K562 (cell line): ENCODE results near the gene SCN5A.

ENCODE experiments used
- ELF1 ChIP-seq: fragments of 200-800 bp; sonication (Bioruptor generic); IDR thresholded peaks from 2 replicates; pipeline ENCODE4 v1.6.1; 2016; ENCODE audit warnings: missing genetic modification characterization, missing compliant biosample characterization
- HCFC1 ChIP-seq: IDR thresholded peaks from 2 replicates; pipeline ENCODE4 v1.6.1; 2012; ENCODE audit warnings: low read depth, low read length, improper control_type of control experiment
- MTA2 ChIP-seq: fragments of 450-650 bp; IDR thresholded peaks from 2 replicates; pipeline ENCODE4 v1.6.1; 2016; ENCODE audit warnings: low read depth
- ZBTB43 ChIP-seq: sonication (generic); formaldehyde crosslinking; IDR thresholded peaks from 2 replicates; pipeline ENCODE4 v1.8.0; 2023; ENCODE audit warnings: mild to moderate bottlenecking, missing genetic modification reagents
- ZNF274 ChIP-seq: IDR thresholded peaks from 2 replicates; pipeline ENCODE4 v1.6.1; 2011; ENCODE audit warnings: low read depth, mild to moderate bottlenecking, low read length, moderate library complexity, borderline replicate concordance
- ZNF785 ChIP-seq: fragments of 250-450 bp; sonication (Bioruptor Pico); IDR thresholded peaks from 2 replicates; pipeline ENCODE4 v1.4.0; 2020; ENCODE audit warnings: mild to moderate bottlenecking
- TF ChIP-seq, protein P1 (sequence below): fragments of 450-650 bp; formaldehyde crosslinking; IDR thresholded peaks from 2 replicates; pipeline ENCODE4 v1.4.0; 2020; ENCODE audit warnings: mild to moderate bottlenecking
- TF ChIP-seq, protein P2 (sequence below), 2 experiments: fragments of 450-650 bp; IDR thresholded peaks; 2 replicates each; pipeline ENCODE4 v1.6.1; 2016; ENCODE audit warnings: mild to moderate bottlenecking in 2 of 2, borderline replicate concordance in 1 of 2, low read depth in 1 of 2, moderate library complexity in 1 of 2

- TF ChIP-seq ZBTB43 (CRISPR knock-in tag) (no peak), ZNF785 (CRISPR knock-in tag) (no peak), ELF1 (tag) (no peak), MTA2 (no peak), ZNF274 (no peak), HCFC1 (no peak)
- TF ChIP-seq, protein P1, sequence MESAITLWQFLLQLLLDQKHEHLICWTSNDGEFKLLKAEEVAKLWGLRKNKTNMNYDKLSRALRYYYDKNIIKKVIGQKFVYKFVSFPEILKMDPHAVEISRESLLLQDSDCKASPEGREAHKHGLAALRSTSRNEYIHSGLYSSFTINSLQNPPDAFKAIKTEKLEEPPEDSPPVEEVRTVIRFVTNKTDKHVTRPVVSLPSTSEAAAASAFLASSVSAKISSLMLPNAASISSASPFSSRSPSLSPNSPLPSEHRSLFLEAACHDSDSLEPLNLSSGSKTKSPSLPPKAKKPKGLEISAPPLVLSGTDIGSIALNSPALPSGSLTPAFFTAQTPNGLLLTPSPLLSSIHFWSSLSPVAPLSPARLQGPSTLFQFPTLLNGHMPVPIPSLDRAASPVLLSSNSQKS = no peak
- TF ChIP-seq, protein P2, sequence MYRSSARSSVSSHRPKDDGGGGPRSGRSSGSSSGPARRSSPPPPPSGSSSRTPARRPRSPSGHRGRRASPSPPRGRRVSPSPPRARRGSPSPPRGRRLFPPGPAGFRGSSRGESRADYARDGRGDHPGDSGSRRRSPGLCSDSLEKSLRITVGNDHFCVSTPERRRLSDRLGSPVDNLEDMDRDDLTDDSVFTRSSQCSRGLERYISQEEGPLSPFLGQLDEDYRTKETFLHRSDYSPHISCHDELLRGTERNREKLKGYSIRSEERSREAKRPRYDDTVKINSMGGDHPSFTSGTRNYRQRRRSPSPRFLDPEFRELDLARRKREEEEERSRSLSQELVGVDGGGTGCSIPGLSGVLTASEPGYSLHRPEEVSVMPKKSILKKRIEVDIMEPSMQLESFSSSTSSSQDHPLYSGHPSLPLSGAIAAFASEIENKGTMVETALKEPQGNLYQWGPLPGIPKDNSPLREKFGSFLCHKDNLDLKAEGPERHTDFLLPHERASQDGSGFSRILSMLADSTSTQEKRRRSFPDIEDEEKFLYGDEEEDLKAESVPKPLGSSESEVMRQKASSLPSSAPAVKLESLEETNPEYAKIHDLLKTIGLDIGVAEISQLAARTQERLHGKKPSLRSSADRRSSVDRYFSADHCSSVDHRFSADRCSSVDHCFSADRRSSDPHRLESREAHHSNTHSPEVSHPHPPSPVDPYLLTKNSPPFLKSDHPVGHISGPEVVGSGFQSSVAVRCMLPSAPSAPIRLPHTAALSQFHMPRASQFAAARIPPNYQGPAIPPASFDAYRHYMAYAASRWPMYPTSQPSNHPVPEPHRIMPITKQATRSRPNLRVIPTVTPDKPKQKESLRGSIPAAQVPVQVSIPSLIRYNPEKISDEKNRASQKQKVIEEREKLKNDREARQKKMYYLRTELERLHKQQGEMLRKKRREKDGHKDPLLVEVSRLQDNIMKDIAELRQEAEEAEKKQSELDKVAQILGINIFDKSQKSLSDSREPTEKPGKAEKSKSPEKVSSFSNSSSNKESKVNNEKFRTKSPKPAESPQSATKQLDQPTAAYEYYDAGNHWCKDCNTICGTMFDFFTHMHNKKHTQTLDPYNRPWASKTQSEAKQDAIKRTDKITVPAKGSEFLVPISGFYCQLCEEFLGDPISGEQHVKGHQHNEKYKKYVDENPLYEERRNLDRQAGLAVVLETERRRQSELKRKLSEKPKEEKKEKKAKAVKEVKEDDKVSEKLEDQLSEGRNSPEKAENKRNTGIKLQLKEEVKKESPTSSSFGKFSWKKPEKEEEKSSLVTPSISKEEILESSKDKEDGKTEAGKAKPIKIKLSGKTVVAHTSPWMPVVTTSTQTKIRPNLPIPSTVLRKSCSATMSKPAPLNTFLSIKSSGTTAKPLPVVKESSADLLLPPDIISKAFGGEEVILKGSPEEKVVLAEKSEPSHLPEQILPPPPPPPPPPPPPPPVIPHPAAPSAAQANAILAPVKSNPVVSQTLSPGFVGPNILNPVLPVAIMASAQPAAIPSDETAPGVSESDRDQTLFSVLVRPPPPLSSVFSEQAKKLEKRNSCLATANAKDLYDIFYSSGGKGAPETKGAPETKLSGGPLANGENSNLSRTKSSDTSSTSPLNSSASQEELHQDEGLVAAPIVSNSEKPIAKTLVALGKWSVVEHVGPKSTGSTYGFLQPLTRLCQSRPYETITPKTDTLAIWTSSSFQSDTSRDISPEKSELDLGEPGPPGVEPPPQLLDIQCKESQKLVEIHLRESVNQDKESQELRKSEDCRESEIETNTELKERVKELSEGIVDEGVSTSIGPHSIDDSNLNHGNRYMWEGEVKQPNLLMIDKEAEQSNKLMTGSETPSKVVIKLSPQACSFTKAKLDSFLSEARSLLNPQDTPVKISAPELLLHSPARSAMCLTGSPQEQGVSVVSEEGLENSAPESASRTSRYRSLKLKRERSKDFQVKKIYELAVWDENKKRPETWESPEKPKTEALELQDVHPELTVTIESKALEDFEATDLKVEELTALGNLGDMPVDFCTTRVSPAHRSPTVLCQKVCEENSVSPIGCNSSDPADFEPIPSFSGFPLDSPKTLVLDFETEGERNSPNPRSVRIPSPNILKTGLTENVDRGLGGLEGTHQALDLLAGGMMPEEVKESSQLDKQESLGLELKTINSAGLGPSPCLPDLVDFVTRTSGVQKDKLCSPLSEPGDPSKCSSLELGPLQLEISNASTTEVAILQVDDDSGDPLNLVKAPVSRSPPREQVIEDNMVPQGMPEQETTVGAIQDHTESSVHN (IDR thresholded peaks at IDR 0.05; ENCODE audit: borderline replicate concordance in 1 of 2, low read depth in 1 of 2) = no peak
Measured at GRCh38 chr3:38582316-38582715, 67.2 kb downstream of the SCN5A start.
